Choroid plexus epithelial cell (primary cell): Measurements from ENCODE around the gene TGM2.

Experiments used
- DNase-seq: peaks from one replicate; pipeline ENCODE4 v3.0.0-alpha.2; 2010; ENCODE audit warnings: low read depth
- H3K4me3 ChIP-seq: 2 replicates; pipeline ENCODE4 v1.5.1; 2011; ENCODE audit warnings: low read depth, mild to moderate bottlenecking, control low read depth, low read length, moderate library complexity
- TF ChIP-seq, protein P1 (sequence below): conservative IDR thresholded peaks from 2 replicates; pipeline ENCODE4 v1.5.1; 2011; ENCODE audit warnings: low read depth, mild to moderate bottlenecking, control low read depth, inconsistent platforms, low read length, moderate library complexity

TGM2 gene

DNA sequence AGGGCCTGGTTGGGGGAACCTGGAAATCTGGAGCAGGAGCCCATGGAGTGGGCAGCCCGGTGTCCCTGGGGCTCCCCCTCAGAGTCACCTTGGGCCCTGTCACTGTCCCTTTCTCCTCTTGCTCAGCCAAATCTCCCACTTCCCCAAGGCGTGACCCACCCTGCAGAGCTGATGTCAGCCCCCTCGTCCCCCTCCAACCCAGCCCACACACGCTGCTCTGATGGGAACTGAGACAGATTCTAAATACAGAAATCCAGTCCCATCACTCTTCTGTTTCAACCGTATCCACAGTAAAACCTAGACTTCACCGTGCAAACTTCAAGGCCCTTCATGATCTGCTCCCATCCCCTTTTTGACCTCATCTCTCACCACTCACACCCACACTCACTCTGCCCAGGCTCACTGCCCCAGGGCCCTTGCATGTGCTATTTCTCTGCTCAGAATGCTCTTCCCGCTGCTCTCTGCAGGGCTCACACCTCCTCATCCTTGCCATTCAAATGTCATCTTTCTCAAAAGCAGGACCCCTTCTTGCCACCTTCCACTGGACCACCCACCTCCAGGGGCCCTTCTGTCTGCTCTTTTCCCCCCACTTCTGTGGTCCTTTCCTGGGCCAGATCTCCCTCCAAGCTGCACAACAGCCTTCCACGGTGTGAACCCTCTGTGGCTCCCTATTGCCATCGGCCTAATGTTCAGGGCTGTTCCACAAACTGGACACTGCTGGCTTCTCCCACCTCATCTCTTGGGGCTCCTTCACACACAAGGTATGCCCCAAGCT is 16.6 kb downstream of the TGM2 start:
- no peak for DNase-seq

DNA sequence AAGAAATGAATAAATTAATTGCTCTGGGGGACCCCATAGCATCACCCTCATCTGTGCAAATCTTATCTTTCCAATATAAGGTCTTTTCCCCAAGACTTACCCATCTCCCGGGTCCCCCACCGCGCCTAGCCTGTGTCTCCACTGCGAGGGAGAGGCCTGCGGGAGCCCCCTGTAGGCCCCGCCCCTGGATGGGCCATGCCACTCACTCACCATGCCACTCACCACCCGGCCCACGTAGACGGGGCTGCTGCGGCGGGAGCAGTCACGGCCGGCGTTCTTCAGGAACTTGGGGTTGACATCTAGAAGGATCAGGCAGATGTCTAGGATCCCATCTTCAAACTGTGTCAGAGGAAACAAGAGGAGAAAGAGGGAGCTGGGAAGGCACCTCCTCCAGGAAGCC is 17.3 kb downstream of the TGM2 start:
- no peak for DNase-seq
- H3K4me3 ChIP-seq, result no peak overlapping the region
- TF ChIP-seq, protein P1, sequence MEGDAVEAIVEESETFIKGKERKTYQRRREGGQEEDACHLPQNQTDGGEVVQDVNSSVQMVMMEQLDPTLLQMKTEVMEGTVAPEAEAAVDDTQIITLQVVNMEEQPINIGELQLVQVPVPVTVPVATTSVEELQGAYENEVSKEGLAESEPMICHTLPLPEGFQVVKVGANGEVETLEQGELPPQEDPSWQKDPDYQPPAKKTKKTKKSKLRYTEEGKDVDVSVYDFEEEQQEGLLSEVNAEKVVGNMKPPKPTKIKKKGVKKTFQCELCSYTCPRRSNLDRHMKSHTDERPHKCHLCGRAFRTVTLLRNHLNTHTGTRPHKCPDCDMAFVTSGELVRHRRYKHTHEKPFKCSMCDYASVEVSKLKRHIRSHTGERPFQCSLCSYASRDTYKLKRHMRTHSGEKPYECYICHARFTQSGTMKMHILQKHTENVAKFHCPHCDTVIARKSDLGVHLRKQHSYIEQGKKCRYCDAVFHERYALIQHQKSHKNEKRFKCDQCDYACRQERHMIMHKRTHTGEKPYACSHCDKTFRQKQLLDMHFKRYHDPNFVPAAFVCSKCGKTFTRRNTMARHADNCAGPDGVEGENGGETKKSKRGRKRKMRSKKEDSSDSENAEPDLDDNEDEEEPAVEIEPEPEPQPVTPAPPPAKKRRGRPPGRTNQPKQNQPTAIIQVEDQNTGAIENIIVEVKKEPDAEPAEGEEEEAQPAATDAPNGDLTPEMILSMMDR, result no peak

More for the DNA sequence above, 16.6 kb downstream of the TGM2 start:
- TF ChIP-seq, protein P1, result no peak
- no peak overlapping the region for H3K4me3 ChIP-seq

DNA sequence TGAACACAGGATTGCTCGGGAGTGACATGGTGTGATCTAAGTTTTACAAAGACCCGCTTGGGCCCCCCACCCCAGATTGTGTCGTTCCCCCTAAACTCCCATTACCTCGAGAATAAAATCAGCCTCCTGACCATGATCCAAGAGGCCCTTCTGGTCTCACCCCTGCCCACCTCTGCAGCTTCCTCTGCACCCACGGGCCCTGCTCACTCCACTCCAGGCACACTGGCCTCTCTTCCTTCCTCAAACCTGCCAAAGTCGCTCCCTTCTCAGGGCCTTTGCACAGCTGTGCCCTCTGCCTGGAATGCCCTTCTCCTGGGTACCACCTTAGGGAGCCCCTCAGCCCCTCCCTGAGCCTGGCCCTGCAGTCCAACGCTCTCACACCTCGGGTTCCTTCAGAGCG is 17.9 kb downstream of the TGM2 start:
- no peak for DNase-seq
- no peak overlapping the region for H3K4me3 ChIP-seq
- TF ChIP-seq, protein P1, result no peak

DNA sequence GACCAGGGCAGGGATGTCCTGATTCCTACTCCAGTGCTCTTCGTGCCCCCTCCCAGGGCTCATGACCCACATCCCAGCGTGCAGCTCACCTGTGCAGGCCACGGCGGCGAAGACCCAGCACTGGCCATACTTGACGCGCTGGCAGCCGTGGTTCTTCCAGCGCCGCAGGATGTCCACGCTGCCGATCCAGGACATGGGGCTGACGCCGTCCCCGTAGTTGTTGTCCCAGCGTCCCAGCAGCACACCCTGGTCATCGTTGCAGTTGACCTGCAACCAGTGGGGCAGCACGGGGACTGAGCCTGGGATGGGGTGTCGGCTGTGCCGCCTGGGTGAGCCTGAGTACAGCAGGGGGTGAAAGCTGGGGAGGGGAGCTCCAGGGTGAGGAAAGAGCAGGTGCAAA is 18.4 kb downstream of the TGM2 start:
- TF ChIP-seq, protein P1, result no peak
- H3K4me3 ChIP-seq, result no peak overlapping the region
- no peak for DNase-seq

DNA sequence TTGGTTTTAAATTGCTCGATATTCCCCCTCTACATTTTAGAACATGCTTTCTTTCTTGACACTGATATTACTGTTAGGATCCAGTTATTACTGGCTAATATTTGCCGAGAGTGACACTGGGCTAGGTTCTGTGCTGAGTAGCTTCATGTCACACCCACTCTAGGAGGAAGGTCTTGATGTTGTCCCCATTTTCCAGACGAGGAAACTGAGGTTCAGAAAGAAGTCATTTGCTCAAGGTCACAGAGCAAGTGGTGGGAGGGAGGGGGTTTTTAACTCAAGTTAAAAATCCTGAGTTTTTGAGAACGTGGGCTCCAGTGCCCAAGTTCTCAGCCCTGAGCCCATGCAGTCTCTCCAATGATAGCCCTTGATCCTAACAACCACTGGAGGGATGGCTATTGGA is 18.9 kb downstream of the TGM2 start:
- H3K4me3 ChIP-seq, result no peak overlapping the region
- no peak for DNase-seq
- TF ChIP-seq, protein P1, result no peak

DNA sequence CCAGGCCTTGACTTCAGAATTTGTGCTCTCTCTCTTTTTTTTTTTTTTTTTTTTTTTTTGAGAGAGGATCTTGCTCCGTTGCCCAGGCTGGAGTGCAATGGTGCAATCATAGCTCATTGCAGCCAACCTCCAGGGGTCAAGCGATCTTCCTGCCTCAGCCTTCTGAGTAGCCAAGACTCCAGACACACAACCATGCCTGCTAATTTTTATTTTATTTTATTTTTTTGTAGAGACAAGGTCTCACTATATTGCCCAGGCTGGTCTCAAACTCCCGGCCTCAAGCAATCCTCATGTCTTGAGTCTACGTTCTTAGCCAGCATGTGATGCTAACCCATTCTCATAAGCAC is 19.4 kb downstream of the TGM2 start:
- no peak for DNase-seq
- TF ChIP-seq, protein P1, result no peak
- no peak overlapping the region for H3K4me3 ChIP-seq
